ENCODE measurements around the gene C1GALT1.

Gene C1GALT1

GRCh38 chr7:7202375-7202720 is 20.0 kb downstream of the C1GALT1 start:
- Histone ChIP-seq H3K9me3 (ENCODE audit: control insufficient read depth, low read length) (peaks cover 3% of the 10 kb centered on the region), H3K36me3 (ENCODE audit: control insufficient read depth, insufficient read depth, low read length) (no peaks in the 10 kb centered on the region), H3K4me3 (ENCODE audit: extremely low read depth, insufficient read depth, low read length, poor library complexity, severe bottlenecking) (no peak overlapping the region), H3K4me1 (ENCODE audit: control insufficient read depth, insufficient read depth, low read length, poor library complexity, severe bottlenecking) (peaks cover 5% of the 10 kb centered on the region), H3K27ac (ENCODE audit: low read depth, low read length, severe bottlenecking) (no peak overlapping the region)
- WGBS, 2 experiments (ENCODE audit: insufficient coverage in 2 of 2): 100% methylated on average over 1 of the region's 1 CpG; no CpG with 5 or more reads in 1 of the 2 experiments

GRCh38 chr7:7203813-7204575 is 21.6 kb downstream of the C1GALT1 start:
- no CpG with 5 or more reads among the region's 1 CpG for WGBS, 2 experiments (ENCODE audit: insufficient coverage in 2 of 2)
- Histone ChIP-seq H3K9me3 (ENCODE audit: control insufficient read depth, low read length) (peaks cover 3% of the 10 kb centered on the region), H3K36me3 (ENCODE audit: control insufficient read depth, insufficient read depth, low read length) (no peaks in the 10 kb centered on the region)

GRCh38 chr7:7207876-7208275 is 25.5 kb downstream of the C1GALT1 start:
- H3K9me3 ChIP-seq (ENCODE audit: control insufficient read depth, low read length): peaks cover 6% of the 10 kb centered on the region
- no peak overlapping the region for H3K4me3 ChIP-seq (ENCODE audit: extremely low read depth, insufficient read depth, low read length, poor library complexity, severe bottlenecking)
- H3K4me1 ChIP-seq (ENCODE audit: control insufficient read depth, insufficient read depth, low read length, poor library complexity, severe bottlenecking): peaks cover 18% of the 10 kb centered on the region
- peaks cover 18% of the 10 kb centered on the region for H3K36me3 ChIP-seq (ENCODE audit: control insufficient read depth, insufficient read depth, low read length)
- H3K27ac ChIP-seq (ENCODE audit: low read depth, low read length, severe bottlenecking): no peak overlapping the region
- 93 to 100% methylated on average over 2 of the region's 4 CpGs for WGBS, 2 experiments (ENCODE audit: insufficient coverage in 2 of 2)

More at GRCh38 chr7:7203813-7204575, 21.6 kb downstream of the C1GALT1 start:
- peaks cover 14% of the 10 kb centered on the region for H3K4me1 ChIP-seq (ENCODE audit: control insufficient read depth, insufficient read depth, low read length, poor library complexity, severe bottlenecking)
- H3K4me3 ChIP-seq (ENCODE audit: extremely low read depth, insufficient read depth, low read length, poor library complexity, severe bottlenecking): no peak overlapping the region
- no peak overlapping the region for H3K27ac ChIP-seq (ENCODE audit: low read depth, low read length, severe bottlenecking)

GRCh38 chr7:7208520-7208919 is 26.2 kb downstream of the C1GALT1 start:
- no peak overlapping the region for H3K27ac ChIP-seq (ENCODE audit: low read depth, low read length, severe bottlenecking)
- peaks cover 3% of the 10 kb centered on the region for H3K9me3 ChIP-seq (ENCODE audit: control insufficient read depth, low read length)
- H3K4me1 ChIP-seq (ENCODE audit: control insufficient read depth, insufficient read depth, low read length, poor library complexity, severe bottlenecking): peaks cover 18% of the 10 kb centered on the region
- peaks cover 18% of the 10 kb centered on the region for H3K36me3 ChIP-seq (ENCODE audit: control insufficient read depth, insufficient read depth, low read length)
- no peak overlapping the region for H3K4me3 ChIP-seq (ENCODE audit: extremely low read depth, insufficient read depth, low read length, poor library complexity, severe bottlenecking)
- no CpG with 5 or more reads among the region's 4 CpGs for WGBS, 2 experiments (ENCODE audit: insufficient coverage in 2 of 2)

GRCh38 chr7:7209412-7210050 is 27.2 kb downstream of the C1GALT1 start:
- peaks cover 25% of the 10 kb centered on the region for H3K36me3 ChIP-seq (ENCODE audit: control insufficient read depth, insufficient read depth, low read length)
- H3K4me3 ChIP-seq (ENCODE audit: extremely low read depth, insufficient read depth, low read length, poor library complexity, severe bottlenecking): no peak overlapping the region
- peaks cover 3% of the 10 kb centered on the region for H3K9me3 ChIP-seq (ENCODE audit: control insufficient read depth, low read length)
- 42 to 52% methylated on average over 3 to 10 of the region's 10 CpGs for WGBS, 2 experiments (ENCODE audit: insufficient coverage in 2 of 2)
- H3K27ac ChIP-seq (ENCODE audit: low read depth, low read length, severe bottlenecking): no peak overlapping the region
- peaks cover 18% of the 10 kb centered on the region for H3K4me1 ChIP-seq (ENCODE audit: control insufficient read depth, insufficient read depth, low read length, poor library complexity, severe bottlenecking)

GRCh38 chr7:7210475-7211237 is 28.3 kb downstream of the C1GALT1 start:
- H3K27ac ChIP-seq (ENCODE audit: low read depth, low read length, severe bottlenecking): no peak overlapping the region
- peaks cover 34% of the 10 kb centered on the region for H3K36me3 ChIP-seq (ENCODE audit: control insufficient read depth, insufficient read depth, low read length)
- H3K4me1 ChIP-seq (ENCODE audit: control insufficient read depth, insufficient read depth, low read length, poor library complexity, severe bottlenecking): peaks cover 18% of the 10 kb centered on the region
- peaks cover 3% of the 10 kb centered on the region for H3K9me3 ChIP-seq (ENCODE audit: control insufficient read depth, low read length)
- WGBS, 2 experiments (ENCODE audit: insufficient coverage in 2 of 2): 50 to 51% methylated on average over 7 to 11 of the region's 12 CpGs
- H3K4me3 ChIP-seq (ENCODE audit: extremely low read depth, insufficient read depth, low read length, poor library complexity, severe bottlenecking): no peak overlapping the region

- 100% methylated on average over 1 of the region's 2 CpGs; no CpG with 5 or more reads in 1 of the 2 experiments for WGBS, 2 experiments (ENCODE audit: insufficient coverage in 2 of 2)
- peaks cover 3% of the 10 kb centered on the region for H3K9me3 ChIP-seq (ENCODE audit: control insufficient read depth, low read length)
- peaks cover 18% of the 10 kb centered on the region for H3K4me1 ChIP-seq (ENCODE audit: control insufficient read depth, insufficient read depth, low read length, poor library complexity, severe bottlenecking)
- H3K4me3 ChIP-seq (ENCODE audit: extremely low read depth, insufficient read depth, low read length, poor library complexity, severe bottlenecking): no peak overlapping the region
- peaks cover 43% of the 10 kb centered on the region for H3K36me3 ChIP-seq (ENCODE audit: control insufficient read depth, insufficient read depth, low read length)
- no peak overlapping the region for H3K27ac ChIP-seq (ENCODE audit: low read depth, low read length, severe bottlenecking)
These were observed 30.3 kb downstream of the C1GALT1 start for GRCh38 chr7:7212612-7213011.

- Histone ChIP-seq H3K9me3 (ENCODE audit: control insufficient read depth, low read length) (peaks cover 3% of the 10 kb centered on the region), H3K4me3 (ENCODE audit: extremely low read depth, insufficient read depth, low read length, poor library complexity, severe bottlenecking) (no peak overlapping the region), H3K4me1 (ENCODE audit: control insufficient read depth, insufficient read depth, low read length, poor library complexity, severe bottlenecking) (peaks cover 5% of the 10 kb centered on the region), H3K36me3 (ENCODE audit: control insufficient read depth, insufficient read depth, low read length) (peaks cover 59% of the 10 kb centered on the region), H3K27ac (ENCODE audit: low read depth, low read length, severe bottlenecking) (no peak overlapping the region)
- 93 to 95% methylated on average over 11 to 13 of the region's 13 CpGs for WGBS, 2 experiments (ENCODE audit: insufficient coverage in 2 of 2)
These were observed 32.3 kb downstream of the C1GALT1 start for GRCh38 chr7:7214398-7215347.

- Histone ChIP-seq H3K9me3 (ENCODE audit: control insufficient read depth, low read length) (peaks cover 3% of the 10 kb centered on the region), H3K4me1 (ENCODE audit: control insufficient read depth, insufficient read depth, low read length, poor library complexity, severe bottlenecking) (peaks cover 3% of the 10 kb centered on the region), H3K36me3 (ENCODE audit: control insufficient read depth, insufficient read depth, low read length) (peaks cover 47% of the 10 kb centered on the region), H3K4me3 (ENCODE audit: extremely low read depth, insufficient read depth, low read length, poor library complexity, severe bottlenecking) (no peak overlapping the region), H3K27ac (ENCODE audit: low read depth, low read length, severe bottlenecking) (no peak overlapping the region)
- 88 to 91% methylated on average over 6 of the region's 6 CpGs for WGBS, 2 experiments (ENCODE audit: insufficient coverage in 2 of 2)
These were observed 33.9 kb downstream of the C1GALT1 start for GRCh38 chr7:7216279-7216678.

GRCh38 chr7:7219216-7219615 is 36.9 kb downstream of the C1GALT1 start:
- Histone ChIP-seq H3K27ac (ENCODE audit: low read depth, low read length, severe bottlenecking) (no peak overlapping the region), H3K9me3 (ENCODE audit: control insufficient read depth, low read length) (no peaks in the 10 kb centered on the region), H3K4me1 (ENCODE audit: control insufficient read depth, insufficient read depth, low read length, poor library complexity, severe bottlenecking) (peaks cover 13% of the 10 kb centered on the region), H3K4me3 (ENCODE audit: extremely low read depth, insufficient read depth, low read length, poor library complexity, severe bottlenecking) (no peak overlapping the region), H3K36me3 (ENCODE audit: control insufficient read depth, insufficient read depth, low read length) (peaks cover 37% of the 10 kb centered on the region)

Data from mesodermal cell (in vitro differentiated cells).